Fibroblast of skin of left biceps (primary cell): ENCODE data around the gene NFKBIA.
A peak's percentile ranks its signal among the peaks of the same experiment; 100 is the strongest.
"Not testable (repeated sequence)": the region's sequence is repeated elsewhere in the genome, so short reads cannot be mapped to it uniquely, and the experiment has no call there.

ENCODE experiments used
- DNase-seq, 2 experiments: peaks; one replicate each; pipeline ENCODE4 v3.0.0-alpha.2; 2013; ENCODE audit warnings: low read depth in 2 of 2

NFKBIA gene

DNA sequence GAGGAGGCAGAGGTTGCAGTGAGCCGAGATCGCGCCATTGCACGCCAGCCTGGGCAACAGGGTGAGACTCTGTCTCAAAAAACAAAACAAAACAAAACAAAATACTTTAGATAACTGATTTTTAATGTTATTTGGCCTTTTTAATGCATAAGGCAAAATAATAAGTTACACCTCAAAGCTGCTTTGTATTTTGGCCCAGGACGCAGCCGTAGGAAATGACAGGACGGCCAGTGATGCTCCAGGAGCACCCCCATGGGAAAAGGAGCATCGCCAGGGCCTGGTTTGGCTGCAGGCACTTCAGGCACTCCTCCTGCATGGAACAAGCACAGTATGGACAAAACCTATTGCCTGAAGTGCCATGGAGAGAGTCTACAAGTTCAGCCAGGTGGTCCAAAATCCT, 3.5 kb upstream of the NFKBIA start:
- no peak for DNase-seq

DNA sequence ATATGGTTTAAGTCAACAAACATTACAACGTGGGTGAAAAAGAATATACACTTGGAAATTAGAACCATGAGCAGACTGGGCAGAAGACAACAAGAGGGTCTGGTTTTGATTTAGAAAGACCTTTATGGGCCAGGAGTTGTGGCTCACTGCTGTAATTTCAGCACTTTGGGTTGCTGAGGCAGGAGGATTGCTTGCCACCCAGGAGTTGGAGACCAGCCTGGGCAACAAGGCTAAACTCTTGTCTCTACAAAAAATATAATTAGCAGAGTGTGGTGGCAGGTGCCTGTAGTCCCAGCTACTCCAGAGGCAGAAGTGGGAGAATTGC, 2.7 kb upstream of the NFKBIA start:
- DNase-seq: no peak

DNA sequence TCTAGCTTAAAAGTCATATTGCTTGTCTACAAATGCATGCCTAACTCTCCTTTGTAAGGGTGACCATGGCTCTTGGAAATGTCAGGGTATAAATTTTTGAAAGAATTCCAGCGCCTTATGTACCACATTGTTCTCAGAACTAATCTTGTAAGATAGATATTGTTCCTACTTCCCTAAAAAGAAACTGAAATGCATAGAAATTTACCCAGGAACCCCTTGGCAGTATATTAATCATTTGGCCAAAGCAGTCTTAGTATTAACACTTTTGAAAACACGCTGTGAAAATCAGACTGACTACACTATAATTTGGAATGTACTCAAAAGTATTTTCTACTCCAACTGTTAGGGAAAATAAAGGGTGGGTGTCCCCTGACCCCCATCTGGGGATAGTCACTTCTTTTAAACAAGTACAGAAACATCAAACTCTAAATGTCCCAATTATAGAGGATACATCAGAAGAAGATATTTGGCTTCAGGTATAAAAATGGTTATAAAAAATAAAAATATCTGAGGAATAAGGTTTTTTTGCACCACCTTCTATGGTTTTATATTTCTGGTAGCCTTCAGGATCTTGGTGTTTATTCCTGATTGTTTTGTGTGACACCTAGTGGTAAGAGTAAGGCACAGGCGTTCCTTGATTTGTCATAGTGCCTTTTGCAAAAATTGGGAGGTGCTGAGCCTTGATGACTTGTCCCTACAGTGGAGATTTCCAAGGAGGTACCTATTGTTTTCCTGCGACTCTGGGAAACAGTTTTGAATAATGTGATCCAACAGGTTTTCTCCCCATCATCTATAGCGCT, 2.2 kb upstream of the NFKBIA start:
- peak in 1 of 2 experiments; percentile 36 for DNase-seq

DNA sequence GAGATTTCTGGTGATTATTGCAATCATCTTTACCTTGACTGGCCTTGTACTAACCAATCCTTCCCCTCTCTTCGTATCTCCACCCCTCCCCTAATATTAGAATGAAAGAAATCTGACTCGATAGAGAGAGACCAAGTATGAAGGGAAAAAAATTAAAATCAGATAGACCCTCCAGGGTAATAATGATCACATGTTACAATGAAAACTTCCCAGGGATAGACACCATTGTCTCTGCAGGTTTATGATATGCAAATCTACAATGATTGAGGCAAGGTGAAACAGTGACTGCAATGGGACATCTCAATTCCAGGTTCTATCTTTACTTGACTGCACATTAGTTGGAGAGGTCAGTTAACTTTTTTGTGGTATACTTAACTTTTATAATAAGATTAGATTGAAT, 1.5 kb upstream of the NFKBIA start:
- DNase-seq: no peak

GRCh38 chr14:35405304-35405996, 901 bp upstream of the NFKBIA start:
- DNase-seq: no peak

GRCh38 chr14:35403603-35404448, 723 bp downstream of the NFKBIA start:
- peak; percentile 84 to 85 for DNase-seq

GRCh38 chr14:35403114-35403602, 1.4 kb downstream of the NFKBIA start:
- no peak for DNase-seq

GRCh38 chr14:35402323-35403113, 2.0 kb downstream of the NFKBIA start:
- DNase-seq: no peak

DNA sequence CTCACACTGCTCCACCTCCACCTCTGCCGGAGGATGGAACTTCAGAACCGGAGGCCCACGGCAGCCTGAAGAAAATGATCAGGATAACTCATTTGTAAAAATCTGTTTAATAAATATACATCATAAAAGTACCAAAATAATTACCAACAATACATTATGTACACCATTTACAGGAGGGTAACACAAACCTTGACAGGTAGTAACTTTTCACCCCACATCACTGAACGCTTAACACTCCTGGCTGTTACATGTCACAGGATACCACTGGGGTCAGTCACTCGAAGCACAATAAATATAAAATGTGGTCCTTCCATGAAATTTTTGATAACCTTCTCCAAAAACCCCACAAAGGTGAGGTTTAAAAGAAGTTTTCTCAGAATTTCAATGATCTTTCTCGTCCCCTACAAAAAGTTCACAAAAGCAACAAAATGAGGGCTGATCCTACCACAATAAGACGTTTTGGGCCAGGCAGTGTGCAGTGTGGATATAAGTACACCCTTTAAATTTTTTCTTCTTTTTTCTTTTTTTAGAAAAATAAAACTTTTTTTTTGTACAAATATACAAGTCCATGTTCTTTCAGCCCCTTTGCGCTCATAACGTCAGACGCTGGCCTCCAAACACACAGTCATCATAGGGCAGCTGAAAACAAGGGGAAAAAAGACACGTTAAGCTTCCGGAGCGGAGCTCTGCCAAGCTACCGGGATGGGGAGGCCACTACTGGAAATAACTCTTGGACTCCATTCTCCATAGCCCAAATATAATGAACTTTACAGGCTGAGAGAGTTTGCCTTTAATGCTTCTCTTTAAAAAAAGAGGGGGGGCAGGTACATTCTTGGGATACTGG, 2.9 kb downstream of the NFKBIA start:
- DNase-seq: no peak

- DNase-seq: no peak
Measured at GRCh38 chr14:35400648-35401421, 3.7 kb downstream of the NFKBIA start.

GRCh38 chr14:35399083-35399937, 5.2 kb downstream of the NFKBIA start:
- no peak for DNase-seq

DNA sequence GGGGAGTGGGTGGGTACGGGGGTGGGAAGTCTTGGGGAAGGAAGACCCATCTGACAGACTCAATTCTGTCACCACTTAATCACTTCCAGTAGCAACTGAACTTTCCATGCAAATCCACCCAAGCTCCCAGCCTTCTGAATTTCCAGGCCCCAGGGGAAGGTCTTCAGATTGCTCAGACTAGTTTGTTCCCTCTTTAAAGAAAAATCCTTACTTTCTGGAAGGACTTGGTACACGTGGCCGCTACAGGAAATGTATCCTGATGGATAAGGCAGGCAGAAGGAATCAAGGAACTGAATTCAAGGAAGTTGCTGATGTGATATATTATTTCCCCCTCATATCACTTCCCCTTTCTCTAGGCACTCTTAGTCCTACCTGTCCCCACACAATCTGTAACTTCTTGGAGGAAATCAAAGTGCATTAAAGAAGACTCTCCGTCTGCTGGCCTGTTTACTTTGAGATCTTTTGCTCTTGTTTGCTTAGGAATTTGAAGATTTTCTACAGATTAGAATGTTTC, 6.4 kb downstream of the NFKBIA start:
- DNase-seq: no peak

DNA sequence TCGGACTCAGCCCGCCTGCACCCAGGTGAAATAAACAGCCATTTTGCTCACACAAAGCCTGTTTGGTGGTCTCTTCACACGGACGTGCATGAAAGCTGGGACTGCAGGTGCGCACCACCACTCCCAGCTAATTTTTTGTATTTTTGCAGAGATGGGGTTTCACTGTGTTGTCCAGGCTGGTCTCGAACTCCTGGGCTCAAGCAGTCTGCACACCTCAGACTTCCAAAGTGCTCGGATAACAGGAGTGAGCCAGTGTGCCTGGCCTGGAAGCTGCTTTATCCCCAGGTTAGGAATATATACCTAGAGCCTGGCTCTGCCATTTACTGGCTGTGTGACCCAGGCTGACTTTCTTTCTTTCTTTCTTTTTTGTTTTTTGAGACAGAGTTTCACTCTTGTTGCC, 7.9 kb downstream of the NFKBIA start:
- DNase-seq: not testable (repeated sequence)

GRCh38 chr14:35395283-35395682, 9.3 kb downstream of the NFKBIA start:
- no peak for DNase-seq

GRCh38 chr14:35394326-35395013, 10.1 kb downstream of the NFKBIA start:
- no peak for DNase-seq

- DNase-seq: no peak
Measured at GRCh38 chr14:35393826-35394225, 10.7 kb downstream of the NFKBIA start.

DNA sequence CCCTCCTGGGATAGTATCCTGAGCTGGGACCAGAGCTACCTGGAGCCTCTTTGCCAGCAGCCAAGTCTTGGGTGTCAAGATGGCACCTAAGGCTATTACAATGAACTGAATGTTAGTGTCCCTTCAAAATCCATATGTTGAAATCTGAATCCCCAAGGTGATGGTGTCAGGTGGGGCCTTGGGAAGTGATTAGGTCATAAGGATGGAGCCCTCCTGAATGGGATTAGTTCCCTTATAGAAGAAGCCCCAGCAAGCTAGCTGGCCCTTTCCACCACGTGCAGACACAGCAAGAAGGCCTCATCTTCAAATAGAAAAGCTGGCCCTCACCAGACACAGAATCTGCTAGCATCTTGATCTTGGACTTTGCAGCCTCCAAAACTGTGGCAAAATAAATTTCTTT, 12.4 kb downstream of the NFKBIA start:
- DNase-seq: no peak

GRCh38 chr14:35391388-35391710, 13.2 kb downstream of the NFKBIA start:
- DNase-seq: no peak
